Stimulated activated CD8-positive, alpha-beta memory T cell treated with anti-CD3 and anti-CD28 coated beads, Interleukin-15, amount 100 ng/mL, for 1 hour (primary cell): ENCODE measurements around the gene DHTKD1.
"Not testable (repeated sequence)": the region's sequence is repeated elsewhere in the genome, so short reads cannot be mapped to it uniquely, and the experiment has no call there.

Source experiments
- DNase-seq: peaks from one replicate; pipeline ENCODE4 v3.0.0-alpha.2; 2020; ENCODE audit warnings: low read depth

The DHTKD1 gene

GRCh38 chr10:12062754-12063482 lies 5.8 kb upstream of the DHTKD1 start:
- DNase-seq, result no peak

DNA sequence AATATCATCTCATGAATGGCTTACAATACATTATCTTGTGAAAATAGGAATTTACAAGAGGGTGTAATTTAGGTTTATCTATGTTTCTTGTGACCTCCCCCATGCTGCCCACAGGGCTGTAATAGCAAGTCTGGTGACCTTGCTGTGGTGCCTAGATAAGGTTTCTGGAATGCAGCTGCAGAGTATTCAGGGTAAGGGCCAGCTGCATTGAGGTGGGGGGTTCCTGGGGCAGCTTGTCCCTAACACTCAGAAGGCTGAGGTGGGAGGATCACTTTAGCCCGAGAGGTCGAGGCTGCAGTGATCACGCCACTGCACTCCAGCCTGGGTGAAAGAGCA lies 5.3 kb upstream of the DHTKD1 start:
- no peak for DNase-seq

GRCh38 chr10:12067336-12067735 lies 1.4 kb upstream of the DHTKD1 start:
- no peak for DNase-seq

DNA sequence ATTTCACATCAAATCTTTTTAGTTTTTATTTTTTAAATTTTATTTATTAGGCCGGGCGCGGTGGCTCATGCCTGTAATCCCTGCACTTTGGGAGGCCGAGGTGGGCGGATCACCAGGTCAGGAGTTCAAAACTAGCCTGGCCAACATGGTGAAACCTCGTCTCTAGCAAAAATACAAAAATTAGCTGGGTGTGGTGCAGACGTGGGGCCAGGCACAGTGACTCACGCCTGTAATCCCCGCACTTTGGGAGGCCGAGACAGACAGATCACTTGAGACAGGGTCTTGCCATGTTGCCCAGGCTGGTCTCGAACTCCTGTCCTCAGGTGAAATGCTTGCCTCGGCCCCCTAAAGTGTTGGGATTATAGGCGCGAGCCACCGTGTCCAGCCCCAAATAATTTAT lies 2.7 kb downstream of the DHTKD1 start:
- DNase-seq, result not testable (repeated sequence)

GRCh38 chr10:12073526-12073925 lies 4.8 kb downstream of the DHTKD1 start:
- no peak for DNase-seq

DNA sequence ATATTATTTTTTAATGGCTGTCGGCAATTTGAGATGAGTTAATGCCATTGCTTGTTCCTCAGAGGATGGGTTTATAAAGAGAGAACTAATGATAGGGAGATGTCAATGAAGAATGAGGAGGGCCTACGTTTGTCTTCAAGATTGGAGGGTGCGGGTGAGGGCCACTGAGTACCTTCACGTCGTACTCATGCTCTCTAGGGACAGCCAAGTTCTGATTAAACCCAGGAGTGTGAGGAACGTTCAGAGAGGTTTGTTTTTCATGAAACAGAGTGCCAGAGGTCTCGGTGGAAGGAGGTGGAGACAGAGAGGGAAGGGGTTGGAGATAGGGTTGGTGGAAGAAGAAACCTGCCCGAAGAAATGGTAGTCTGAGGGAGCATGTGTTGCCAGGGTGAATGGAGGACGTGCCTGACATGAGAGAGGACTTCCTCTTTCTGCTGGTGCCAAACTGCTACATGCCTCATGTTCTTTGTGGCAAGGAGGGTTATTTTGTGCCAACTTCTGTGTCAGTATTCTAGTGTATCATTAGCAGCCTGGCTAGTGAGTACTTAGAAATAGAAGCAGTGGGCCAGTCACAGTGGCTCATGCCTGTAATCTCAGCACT lies 8.9 kb downstream of the DHTKD1 start:
- DNase-seq, result no peak

- DNase-seq, result no peak
Observed at GRCh38 chr10:12081470-12081869, 12.7 kb downstream of the DHTKD1 start.

DNA sequence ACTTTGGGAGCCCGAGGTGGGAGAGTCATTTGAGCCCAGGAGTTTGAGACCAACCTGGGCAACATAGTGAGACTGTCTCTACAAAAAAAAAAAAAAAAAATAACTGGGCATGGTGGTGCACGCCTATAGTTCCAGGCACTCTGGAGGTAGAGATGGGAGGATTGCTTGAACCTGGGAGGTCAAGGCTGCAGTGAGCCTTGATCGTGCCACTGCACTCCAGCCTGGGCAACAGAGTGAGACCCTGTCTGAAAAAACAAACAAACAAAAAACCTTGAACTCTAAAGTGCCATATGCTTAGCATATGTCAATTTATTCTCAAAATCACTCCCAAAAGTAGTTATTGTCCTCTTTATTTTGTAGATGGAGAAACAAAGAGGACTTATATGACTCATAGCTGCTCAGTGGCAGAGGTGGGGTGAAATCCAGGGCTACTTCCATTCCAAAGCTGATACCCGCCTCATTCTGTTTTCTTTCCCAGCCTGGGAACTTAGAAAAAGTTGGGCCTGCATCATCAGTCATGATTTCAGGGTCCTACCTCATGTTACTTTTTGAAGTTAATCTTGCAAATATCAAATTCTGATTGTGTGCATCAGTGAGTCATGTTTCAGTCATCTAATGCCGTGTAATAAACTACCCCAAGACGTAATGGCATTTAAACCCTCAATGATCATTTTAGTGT lies 13.3 kb downstream of the DHTKD1 start:
- DNase-seq, result no peak

DNA sequence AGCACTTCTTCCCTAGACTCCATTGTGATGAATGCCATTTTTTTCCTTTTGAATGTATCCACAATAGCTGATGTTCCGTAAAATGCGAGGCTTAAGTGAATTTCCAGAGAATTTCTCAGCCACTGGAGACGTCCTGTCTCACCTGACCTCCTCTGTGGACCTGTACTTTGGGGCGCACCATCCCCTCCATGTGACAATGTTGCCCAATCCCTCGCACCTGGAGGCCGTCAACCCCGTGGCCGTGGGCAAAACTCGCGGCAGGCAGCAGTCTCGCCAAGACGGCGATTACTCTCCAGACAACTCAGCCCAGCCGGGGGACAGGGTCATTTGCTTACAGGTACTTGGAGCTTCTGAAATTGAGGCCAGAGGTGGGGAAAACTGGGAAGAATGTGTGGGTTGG lies 20.2 kb downstream of the DHTKD1 start:
- no peak for DNase-seq

DNA sequence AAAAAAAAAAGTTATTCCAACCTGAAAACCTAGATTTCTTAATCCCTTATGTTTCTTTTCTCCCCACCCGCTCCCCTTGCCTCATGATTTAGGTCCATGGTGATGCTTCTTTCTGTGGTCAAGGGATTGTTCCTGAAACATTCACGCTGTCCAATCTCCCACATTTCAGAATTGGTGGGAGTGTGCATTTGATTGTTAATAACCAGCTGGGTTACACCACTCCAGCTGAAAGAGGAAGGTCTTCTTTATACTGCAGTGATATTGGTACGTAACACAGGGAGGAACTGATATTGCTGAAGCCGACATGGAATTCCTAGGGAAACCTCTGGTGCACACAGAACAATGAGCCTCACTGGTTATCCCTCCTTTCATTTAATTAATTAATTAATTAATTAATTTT lies 22.7 kb downstream of the DHTKD1 start:
- DNase-seq, result no peak

DNA sequence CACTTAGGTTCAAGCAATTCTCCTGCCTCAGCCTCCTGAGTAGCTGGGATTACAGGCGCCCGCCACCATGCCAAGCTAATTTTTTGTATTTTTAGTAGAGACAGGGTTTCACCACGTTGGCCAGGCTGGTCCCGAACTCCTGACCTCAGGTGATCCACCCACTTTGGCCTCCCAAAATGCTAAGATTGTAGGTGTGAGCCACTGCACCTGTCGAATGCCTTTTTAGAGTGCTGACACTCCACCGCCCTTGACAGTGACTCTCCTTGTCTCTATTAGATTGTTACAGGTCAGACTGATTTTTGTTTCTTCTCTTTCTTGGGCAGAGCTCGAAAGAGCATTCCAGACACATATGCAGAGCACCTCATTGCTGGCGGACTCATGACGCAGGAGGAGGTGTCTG lies 28.6 kb downstream of the DHTKD1 start:
- DNase-seq, result not testable (repeated sequence)

GRCh38 chr10:12097791-12098190 lies 29.0 kb downstream of the DHTKD1 start:
- DNase-seq, result no peak

DNA sequence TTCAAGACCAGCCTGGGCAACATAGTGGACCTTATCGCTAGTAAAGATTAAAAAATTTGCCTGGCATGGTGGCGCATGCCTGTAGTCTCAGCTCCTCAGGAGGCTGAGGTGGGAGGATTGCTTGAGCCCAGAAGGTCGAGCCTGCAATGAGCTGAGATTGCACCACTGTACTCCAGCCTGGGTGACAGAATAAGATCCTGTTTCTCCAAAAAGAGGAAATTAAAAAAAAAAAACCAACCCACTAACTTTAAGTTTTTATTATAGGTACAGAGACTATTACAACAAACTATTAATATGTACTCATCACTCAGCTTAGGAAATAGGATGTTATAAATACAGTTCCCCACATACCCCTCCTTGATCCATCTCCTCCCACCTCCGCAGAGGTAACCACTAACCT lies 30.2 kb downstream of the DHTKD1 start:
- no peak for DNase-seq

DNA sequence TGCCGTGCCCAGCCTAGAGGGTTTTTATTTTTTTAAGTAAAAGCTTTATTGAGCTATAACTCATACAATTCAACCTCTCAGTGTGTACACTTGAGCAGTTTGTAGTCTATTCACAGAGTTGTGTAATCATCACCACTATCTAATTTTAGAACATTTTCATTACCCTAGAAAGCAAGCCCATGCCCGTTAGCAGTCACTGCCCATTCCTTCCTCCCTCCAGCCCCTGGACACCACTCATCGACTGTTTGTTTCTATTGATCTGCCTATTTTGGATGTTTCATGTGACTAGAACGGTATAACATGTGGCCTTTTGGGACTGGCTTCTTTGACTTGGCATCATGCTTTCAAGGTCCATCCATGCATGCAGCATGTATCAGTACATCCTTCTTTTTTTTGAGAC lies 35.0 kb downstream of the DHTKD1 start:
- no peak for DNase-seq

DNA sequence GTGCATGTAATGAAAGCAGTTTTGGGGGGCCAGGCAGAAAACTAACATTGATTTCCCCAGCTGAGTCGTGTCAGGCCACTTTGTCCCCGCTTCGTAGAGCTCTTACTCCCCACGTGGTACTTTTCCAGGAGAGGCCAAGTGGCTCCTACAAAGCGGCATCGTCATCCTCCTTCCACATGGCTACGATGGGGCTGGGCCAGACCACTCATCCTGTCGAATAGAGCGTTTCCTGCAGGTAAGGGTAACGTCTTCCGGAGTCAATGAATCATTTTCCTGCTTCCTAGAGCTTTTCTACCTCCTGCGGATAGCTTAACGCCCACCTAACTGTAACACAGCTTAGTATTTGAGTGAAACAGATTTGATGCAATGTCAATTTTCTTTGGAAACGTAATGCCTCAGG lies 39.0 kb downstream of the DHTKD1 start:
- no peak for DNase-seq

GRCh38 chr10:12109286-12109685 lies 40.5 kb downstream of the DHTKD1 start:
- DNase-seq, result no peak

- DNase-seq, result no peak
Observed at GRCh38 chr10:12111528-12111927, 42.8 kb downstream of the DHTKD1 start.

GRCh38 chr10:12113627-12114026 lies 44.9 kb downstream of the DHTKD1 start:
- DNase-seq, result no peak

DNA sequence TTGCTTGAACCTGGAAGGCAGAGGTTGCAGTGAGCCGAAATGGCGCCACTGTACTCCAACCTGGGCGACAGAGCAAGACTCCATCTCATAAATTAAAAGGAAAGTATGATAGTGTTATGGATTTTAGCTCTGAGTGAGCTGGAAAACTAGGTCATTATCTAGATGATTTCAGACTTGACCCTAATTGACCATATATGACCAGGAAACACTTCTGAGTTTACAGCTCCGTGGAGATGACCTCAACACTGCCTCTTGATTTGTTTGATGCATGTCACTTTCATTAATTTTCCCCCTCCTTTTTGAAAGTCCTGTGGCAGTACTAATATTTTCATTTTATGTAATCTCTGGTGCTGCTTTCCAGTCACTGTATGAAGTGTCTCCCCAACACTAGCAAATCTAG lies 52.9 kb downstream of the DHTKD1 start:
- no peak for DNase-seq

DNA sequence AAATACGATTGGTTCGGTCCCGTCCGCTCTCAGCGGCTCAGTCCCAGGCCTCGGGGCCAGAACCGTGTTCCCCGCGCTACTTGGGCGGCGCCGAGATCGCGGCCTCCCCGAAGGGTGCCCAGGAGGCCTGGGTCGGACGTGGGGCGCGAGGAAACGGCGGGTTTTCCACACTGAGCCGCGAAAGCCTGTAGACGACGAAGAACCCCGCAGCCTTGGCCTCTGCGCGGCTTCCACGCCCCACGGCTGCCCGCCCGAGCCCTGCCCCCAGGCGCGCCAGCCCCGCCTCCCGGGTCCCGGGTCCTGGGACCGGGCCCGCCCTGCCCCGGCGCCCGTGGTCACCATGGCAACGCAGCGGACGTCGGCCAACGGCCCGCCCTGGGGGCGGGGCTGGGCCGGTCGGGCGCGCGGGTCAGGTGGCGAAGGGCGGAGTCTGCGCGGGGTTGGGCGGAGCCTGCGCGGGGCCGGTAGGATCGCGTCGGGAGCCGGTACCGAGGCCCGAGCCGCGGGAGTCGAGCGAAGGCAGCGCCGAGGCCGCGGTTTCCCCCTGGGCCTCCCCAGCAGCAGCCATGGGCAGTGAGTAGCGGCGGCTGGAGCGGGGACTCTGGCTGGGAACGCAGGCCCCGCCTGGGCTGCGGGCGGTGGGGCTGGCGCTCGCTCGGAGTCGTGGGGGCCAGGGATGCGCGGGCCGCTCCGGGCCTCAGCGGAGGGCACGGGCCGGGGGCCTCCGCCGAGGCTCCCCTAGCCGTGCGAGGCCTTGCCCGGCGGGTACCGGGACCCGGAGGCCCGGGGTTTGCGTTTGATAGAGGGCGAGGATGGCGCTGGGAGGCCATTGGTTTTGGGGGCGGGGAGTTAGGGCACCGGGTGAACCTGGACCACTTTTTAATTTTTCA lies 60.7 kb downstream of the DHTKD1 start, which contains the start of gene SEC61A2:
TSS of gene SEC61A2 (plus strand) at position 456 of the 890 bp plus-strand sequence. CDS start at position 567, 111 bp downstream.
- peak; percentile 93 for DNase-seq

- no peak for DNase-seq
Observed at GRCh38 chr10:12130237-12130872, 61.6 kb downstream of the DHTKD1 start.

GRCh38 chr10:12135631-12136030 lies 66.9 kb downstream of the DHTKD1 start:
- no peak for DNase-seq
